OCI-LY3 (cell line): ENCODE data around the gene ZCCHC4.
A peak's percentile ranks its signal among the peaks of the same experiment; 100 is the strongest.

Source experiments
- H2AFZ ChIP-seq: fragments of 200-600, 300-600 bp; shearing (Covaris generic); 2 replicates; pipeline ENCODE4 v1.6.0; 2014; ENCODE audit warnings: antibody characterized with exemption, low read depth, low read length
- H3K27ac ChIP-seq: fragments of 200-600, 300-600 bp; sonication (generic); 2 replicates; pipeline ENCODE4 v1.5.1; 2014; ENCODE audit warnings: mild to moderate bottlenecking, low read length, moderate library complexity, mixed read lengths
- H3K27me3 ChIP-seq: fragments of 200-600, 300-600 bp; sonication (generic); 2 replicates; pipeline ENCODE4 v1.6.1; 2014; ENCODE audit warnings: low read depth, low read length, mixed read lengths
- H3K36me3 ChIP-seq: fragments of 200-600, 300-600 bp; sonication (generic); replicated peaks from 2 replicates; pipeline ENCODE3; 2014; ENCODE audit warnings: low read depth, low read length, mixed read lengths
- H3K4me1 ChIP-seq: fragments of 300-600, 200-600 bp; sonication (generic); 2 replicates; pipeline ENCODE4 v1.6.1; 2014; ENCODE audit warnings: low read length, mixed read lengths
- H3K4me2 ChIP-seq: fragments of 200-600, 300-600 bp; sonication (generic); 2 replicates; pipeline ENCODE4 v1.6.1; 2014; ENCODE audit warnings: low read length, mixed read lengths
- H3K4me3 ChIP-seq: fragments of 300-600, 200-600 bp; sonication (generic); 2 replicates; pipeline ENCODE4 v1.5.1; 2014; ENCODE audit warnings: antibody characterized with exemption, mild to moderate bottlenecking, low read length, moderate library complexity
- H3K79me2 ChIP-seq: fragments of 300-600, 200-600 bp; shearing (Covaris generic); 2 replicates; pipeline ENCODE4 v1.6.1; 2014; ENCODE audit warnings: mild to moderate bottlenecking, low read length, mixed read lengths
- H3K9ac ChIP-seq: fragments of 300-600, 200-600 bp; shearing (Covaris generic); 2 replicates; pipeline ENCODE4 v1.6.0; 2014; ENCODE audit warnings: mild to moderate bottlenecking, low read length, moderate library complexity
- H3K9me3 ChIP-seq: fragments of 200-600, 300-600 bp; shearing (Covaris generic); 2 replicates; pipeline ENCODE4 v1.6.1; 2014; ENCODE audit warnings: low read length, mixed read lengths; ENCODE audit not compliant: insufficient read depth
- H4K20me1 ChIP-seq: fragments of 200-600, 300-600 bp; sonication (generic); 2 replicates; pipeline ENCODE4 v1.6.1; 2016; ENCODE audit warnings: low read length, mixed read lengths; ENCODE audit not compliant: insufficient read depth
- CTCF ChIP-seq: fragments of 200-600, 300-600 bp; sonication (generic); IDR thresholded peaks from 2 replicates; pipeline ENCODE4 v1.5.1; 2014; ENCODE audit warnings: antibody characterized with exemption, low read length, low read depth
- EZH2phosphoT487 ChIP-seq: fragments of 200-600 bp; shearing (Covaris generic); IDR thresholded peaks from 2 replicates; pipeline ENCODE4 v1.6.1; 2018; ENCODE audit warnings: antibody characterized with exemption, mixed run types, low read depth

Gene ZCCHC4

DNA sequence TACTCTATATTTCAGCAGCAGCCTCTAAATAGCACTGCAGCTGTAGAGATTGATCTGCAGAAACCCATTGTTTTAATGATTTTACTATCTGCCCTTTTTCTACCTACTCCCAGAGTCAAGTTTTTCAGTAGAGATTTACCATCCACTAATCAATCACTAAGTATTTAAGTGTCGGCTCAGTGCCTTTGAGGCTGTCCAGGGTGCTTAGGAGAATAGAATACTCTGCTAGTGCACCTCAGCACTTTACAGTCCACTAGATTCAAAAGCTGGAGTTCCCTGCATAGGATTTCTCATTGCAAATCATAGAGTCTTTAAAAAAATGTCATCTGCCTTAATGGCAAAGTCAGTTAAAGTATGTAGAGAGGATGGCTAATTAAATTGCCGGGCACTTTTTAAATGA lies 34.9 kb downstream of the ZCCHC4 start:
- Histone ChIP-seq H3K27me3 (no peaks in the 10 kb centered on the region), H3K9me3 (no peaks in the 10 kb centered on the region), H3K4me2 (peak overlapping the region; percentile 37), H3K9ac (no peak overlapping the region), H4K20me1 (0 out of 2 replicates have a peak, but pooled peaks cover 6% of the 10 kb centered on the region), H3K4me3 (no peak overlapping the region), H3K79me2 (no peaks in the 10 kb centered on the region), H3K36me3 (peaks cover 23% of the 10 kb centered on the region), H3K27ac (no peak overlapping the region), H3K4me1 (peaks cover 14% of the 10 kb centered on the region), H2AFZ (no peak overlapping the region)
- no peak for TF ChIP-seq CTCF
- TF ChIP-seq EZH2phosphoT487, result no peak

- Histone ChIP-seq H3K4me3 (no peak overlapping the region), H3K9me3 (no peaks in the 10 kb centered on the region), H3K9ac (no peak overlapping the region), H3K27me3 (no peaks in the 10 kb centered on the region), H3K36me3 (peaks cover 23% of the 10 kb centered on the region), H3K4me2 (no peak overlapping the region), H3K27ac (no peak overlapping the region), H4K20me1 (0 out of 2 replicates have a peak, but pooled peaks cover 6% of the 10 kb centered on the region), H3K4me1 (peaks cover 14% of the 10 kb centered on the region), H2AFZ (no peak overlapping the region), H3K79me2 (no peaks in the 10 kb centered on the region)
- TF ChIP-seq EZH2phosphoT487 (no peak), CTCF (no peak)
These were observed 35.4 kb downstream of the ZCCHC4 start for GRCh38 chr4:25347971-25348370.

GRCh38 chr4:25350561-25350960 lies 38.0 kb downstream of the ZCCHC4 start:
- Histone ChIP-seq H3K4me1 (peaks cover 14% of the 10 kb centered on the region), H3K27ac (no peak overlapping the region)
- TF ChIP-seq EZH2phosphoT487, result no peak
- no peak for TF ChIP-seq CTCF

GRCh38 chr4:25351777-25352416 lies 39.3 kb downstream of the ZCCHC4 start:
- Histone ChIP-seq H3K27me3 (no peaks in the 10 kb centered on the region), H3K4me1 (peaks cover 8% of the 10 kb centered on the region), H2AFZ (no peak overlapping the region), H3K27ac (no peak overlapping the region), H3K9me3 (no peaks in the 10 kb centered on the region), H4K20me1 (0 out of 2 replicates have a peak, but pooled peaks cover 6% of the 10 kb centered on the region), H3K9ac (no peak overlapping the region), H3K4me2 (no peak overlapping the region), H3K36me3 (peaks cover 16% of the 10 kb centered on the region), H3K4me3 (no peak overlapping the region), H3K79me2 (no peaks in the 10 kb centered on the region)
- TF ChIP-seq CTCF (no peak), EZH2phosphoT487 (no peak)

More at GRCh38 chr4:25350561-25350960, 38.0 kb downstream of the ZCCHC4 start:
- Histone ChIP-seq H3K9ac (no peak overlapping the region), H3K9me3 (no peaks in the 10 kb centered on the region), H4K20me1 (0 out of 2 replicates have a peak, but pooled peaks cover 6% of the 10 kb centered on the region), H3K36me3 (peaks cover 15% of the 10 kb centered on the region), H3K27me3 (no peaks in the 10 kb centered on the region), H3K79me2 (no peaks in the 10 kb centered on the region), H2AFZ (no peak overlapping the region), H3K4me2 (no peak overlapping the region), H3K4me3 (no peak overlapping the region)
